ENCODE data around the gene GOLGA6B.

- TF ChIP-seq CTCF (IDR thresholded peaks at IDR 0.05) (no peak), ZFX (IDR thresholded peaks at IDR 0.05; ENCODE audit: borderline replicate concordance) (no peak)
These were observed 51.8 kb downstream of the GOLGA6B start for GRCh38 chr15:72706266-72706665.
